MM.1S (cell line): ENCODE data around the gene GSTP1.
A peak's percentile ranks its signal among the peaks of the same experiment; 100 is the strongest.

Source experiments
- DNase-seq: peaks from one replicate; pipeline ENCODE4 v3.0.0-alpha.2; 2015
- H2AFZ ChIP-seq: fragments of 300-600 bp; sonication (generic); 2 replicates; pipeline ENCODE4 v1.6.0; 2016; ENCODE audit warnings: antibody characterized with exemption, low read length
- H3F3A ChIP-seq: fragments of 300-600 bp; sonication (generic); 2 replicates; pipeline ENCODE4 v1.6.1; 2016; ENCODE audit warnings: mild to moderate bottlenecking, antibody characterized with exemption, low read length, moderate library complexity, mixed read lengths; ENCODE audit not compliant: insufficient read depth
- H3K27ac ChIP-seq: fragments of 300-600 bp; sonication (generic); 2 replicates; pipeline ENCODE4 v1.5.1; 2016; ENCODE audit warnings: mild to moderate bottlenecking, low read length
- H3K27me3 ChIP-seq: fragments of 300-600 bp; sonication (generic); replicated peaks from 2 replicates; pipeline ENCODE4 v1.6.0; 2016; ENCODE audit warnings: low read length; ENCODE audit not compliant: insufficient read depth
- H3K36me3 ChIP-seq: fragments of 300-600 bp; sonication (generic); replicated peaks from 2 replicates; pipeline ENCODE4 v1.6.1; 2016; ENCODE audit warnings: mild to moderate bottlenecking, low read length, mixed read lengths; ENCODE audit not compliant: insufficient read depth
- H3K4me1 ChIP-seq: fragments of 300-600 bp; sonication (generic); 2 replicates; pipeline ENCODE4 v1.6.1; 2016; ENCODE audit warnings: low read length, mixed read lengths
- H3K4me2 ChIP-seq: fragments of 300-600 bp; sonication (generic); 2 replicates; pipeline ENCODE4 v1.6.0; 2016; ENCODE audit warnings: low read depth, low read length
- H3K4me3 ChIP-seq: fragments of 300-600 bp; sonication (generic); 2 replicates; pipeline ENCODE4 v1.5.1; 2016; ENCODE audit warnings: low read length, mixed read lengths
- H3K79me2 ChIP-seq: fragments of 300-600 bp; sonication (generic); 2 replicates; pipeline ENCODE4 v1.6.1; 2016; ENCODE audit warnings: mixed run types, low read length, mixed read lengths
- H3K9ac ChIP-seq: fragments of 300-600 bp; sonication (generic); 2 replicates; pipeline ENCODE4 v1.6.1; 2016; ENCODE audit warnings: low read length, mixed read lengths
- H3K9me2 ChIP-seq: fragments of 300-600 bp; sonication (generic); replicated peaks from 2 replicates; pipeline ENCODE4 v1.6.1; 2016; ENCODE audit warnings: mild to moderate bottlenecking, low read length, mixed read lengths; ENCODE audit not compliant: insufficient read depth
- H3K9me3 ChIP-seq: fragments of 300-600 bp; sonication (generic); replicated peaks from 2 replicates; pipeline ENCODE4 v1.6.1; 2016; ENCODE audit warnings: mild to moderate bottlenecking, low read length, mixed read lengths; ENCODE audit not compliant: insufficient read depth
- H4K20me1 ChIP-seq: fragments of 300-600 bp; sonication (generic); 2 replicates; pipeline ENCODE4 v1.6.1; 2016; ENCODE audit warnings: mild to moderate bottlenecking, low read length, moderate library complexity, mixed read lengths; ENCODE audit not compliant: insufficient read depth
- EZH2 ChIP-seq: fragments of 300-600 bp; sonication (generic); optimal IDR thresholded peaks from 2 replicates; pipeline ENCODE3; 2017; ENCODE audit warnings: low read depth, mild to moderate bottlenecking, antibody characterized with exemption, low read length, mixed read lengths
- EZH2phosphoT487 ChIP-seq: fragments of 300-600 bp; sonication (generic); IDR thresholded peaks from 2 replicates; pipeline ENCODE4 v1.6.1; 2018; ENCODE audit warnings: antibody characterized with exemption, low read length
- TF ChIP-seq, protein P1 (sequence below): fragments of 300-600 bp; sonication (generic); IDR thresholded peaks from 2 replicates; pipeline ENCODE4 v1.5.1; 2016; ENCODE audit warnings: antibody characterized with exemption, low read length, mixed read lengths

Gene GSTP1

DNA sequence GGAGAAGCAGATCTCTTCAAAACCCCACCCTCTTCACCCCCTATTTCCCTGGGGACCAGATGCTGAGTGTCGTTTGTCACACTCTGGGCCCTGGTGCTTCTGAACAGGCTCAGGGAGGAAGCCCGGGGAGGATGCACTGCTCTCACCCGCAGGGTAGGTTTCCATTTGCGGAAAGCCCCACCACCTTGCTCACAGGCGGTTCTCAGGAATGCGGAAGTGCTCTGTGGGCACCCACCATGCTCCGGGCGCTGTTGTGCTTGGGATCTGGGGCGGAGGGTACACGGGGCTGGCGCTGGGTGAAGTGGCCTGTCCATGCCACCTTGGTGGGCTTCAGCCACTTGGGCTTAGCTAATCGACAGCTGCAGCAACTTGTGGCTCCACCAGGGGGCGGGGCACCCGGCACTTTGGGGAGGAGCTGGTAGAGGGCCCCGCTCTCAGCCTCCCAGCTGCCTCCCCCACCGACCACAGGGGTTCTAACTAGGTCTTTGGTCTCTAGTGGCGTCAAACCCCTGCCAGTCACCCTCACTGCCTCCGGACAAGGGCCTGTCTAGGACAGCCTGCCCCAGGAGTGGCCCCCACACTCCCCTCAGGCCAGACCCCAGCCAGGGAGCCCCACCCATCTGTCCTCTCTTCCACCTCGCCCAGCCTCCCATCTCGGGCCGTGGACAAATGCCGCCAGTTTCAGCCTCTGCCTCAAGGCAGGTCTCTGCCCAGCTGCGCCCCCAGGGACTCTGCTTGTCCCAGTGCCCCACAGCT lies 30.5 kb downstream of the GSTP1 start:
- Histone ChIP-seq H3K4me2 (peak overlapping the region; percentile 85), H3K9me2 (no peaks in the 10 kb centered on the region), H3K27me3 (no peaks in the 10 kb centered on the region), H3K9ac (peak overlapping the region; percentile 71), H3K79me2 (peaks cover 9% of the 10 kb centered on the region; the same call in 1 of the 2 replicates), H3K9me3 (no peaks in the 10 kb centered on the region), H3K36me3 (no peaks in the 10 kb centered on the region; the same call in none of the 2 replicates), H2AFZ (peak overlapping the region; percentile 54), H3K4me3 (peak overlapping the region; percentile 51), H3F3A (peaks cover 16% of the 10 kb centered on the region), H4K20me1 (no peaks in the 10 kb centered on the region), H3K27ac (peak overlapping the region; percentile 85), H3K4me1 (peaks cover 24% of the 10 kb centered on the region)
- DNase-seq: peak; percentile 93
- TF ChIP-seq EZH2phosphoT487: no peak
- TF ChIP-seq, protein P1, sequence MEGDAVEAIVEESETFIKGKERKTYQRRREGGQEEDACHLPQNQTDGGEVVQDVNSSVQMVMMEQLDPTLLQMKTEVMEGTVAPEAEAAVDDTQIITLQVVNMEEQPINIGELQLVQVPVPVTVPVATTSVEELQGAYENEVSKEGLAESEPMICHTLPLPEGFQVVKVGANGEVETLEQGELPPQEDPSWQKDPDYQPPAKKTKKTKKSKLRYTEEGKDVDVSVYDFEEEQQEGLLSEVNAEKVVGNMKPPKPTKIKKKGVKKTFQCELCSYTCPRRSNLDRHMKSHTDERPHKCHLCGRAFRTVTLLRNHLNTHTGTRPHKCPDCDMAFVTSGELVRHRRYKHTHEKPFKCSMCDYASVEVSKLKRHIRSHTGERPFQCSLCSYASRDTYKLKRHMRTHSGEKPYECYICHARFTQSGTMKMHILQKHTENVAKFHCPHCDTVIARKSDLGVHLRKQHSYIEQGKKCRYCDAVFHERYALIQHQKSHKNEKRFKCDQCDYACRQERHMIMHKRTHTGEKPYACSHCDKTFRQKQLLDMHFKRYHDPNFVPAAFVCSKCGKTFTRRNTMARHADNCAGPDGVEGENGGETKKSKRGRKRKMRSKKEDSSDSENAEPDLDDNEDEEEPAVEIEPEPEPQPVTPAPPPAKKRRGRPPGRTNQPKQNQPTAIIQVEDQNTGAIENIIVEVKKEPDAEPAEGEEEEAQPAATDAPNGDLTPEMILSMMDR: peak; percentile 37
- TF ChIP-seq EZH2: no peak

DNA sequence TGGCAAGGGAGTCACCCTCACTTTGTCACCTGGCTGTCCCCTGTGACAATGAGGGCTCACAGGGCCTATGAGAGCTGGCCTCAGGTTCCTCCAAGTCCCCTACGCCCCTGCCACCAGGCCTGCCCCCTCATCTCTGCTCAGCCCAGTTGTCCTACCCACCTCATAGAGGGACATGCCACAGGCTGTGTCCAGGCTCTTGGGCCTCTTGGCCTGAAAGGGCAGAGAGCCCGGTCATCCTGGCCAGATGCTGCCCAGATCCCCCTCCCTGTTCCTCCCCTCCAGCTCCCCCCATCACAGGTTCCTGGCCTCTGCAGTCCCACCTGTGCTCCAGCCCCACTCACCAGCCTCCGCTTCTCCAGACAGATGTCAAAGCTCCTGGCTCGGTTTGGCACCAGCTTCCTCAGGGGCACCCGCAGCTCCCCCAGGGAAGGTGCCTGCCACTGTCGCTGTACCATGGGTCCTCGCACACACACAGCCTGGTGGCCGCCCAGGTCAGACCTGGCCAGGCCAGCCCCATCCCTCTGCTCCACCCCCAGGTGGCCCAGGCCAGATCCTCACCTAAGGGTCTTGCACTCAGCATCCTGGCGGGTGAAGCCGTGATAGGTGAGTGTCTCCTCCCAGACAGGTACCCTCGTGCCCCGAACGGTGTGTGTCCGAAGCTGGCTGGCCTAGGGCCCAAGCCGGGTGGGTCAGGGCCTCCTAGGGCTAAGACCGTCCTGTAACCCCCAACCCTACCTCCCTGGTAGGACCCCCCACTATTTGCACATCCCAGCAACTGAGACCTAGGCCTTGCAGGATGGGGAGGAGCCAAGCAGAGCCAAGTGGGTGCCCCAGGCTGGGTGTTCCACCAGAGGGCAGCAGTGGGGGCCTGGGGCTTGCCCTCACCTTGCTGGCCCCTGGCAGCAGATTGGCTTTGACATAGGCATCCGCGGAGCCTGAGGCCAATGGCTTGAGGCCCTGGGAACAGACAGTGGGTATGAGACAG lies 31.4 kb downstream of the GSTP1 start:
- Histone ChIP-seq H3K9ac (peak overlapping the region; percentile 71), H3F3A (peaks cover 16% of the 10 kb centered on the region), H3K36me3 (no peaks in the 10 kb centered on the region; the same call in none of the 2 replicates), H3K4me1 (peaks cover 24% of the 10 kb centered on the region), H3K4me3 (peak overlapping the region; percentile 51; the same call in 1 of the 2 replicates), H3K9me2 (no peaks in the 10 kb centered on the region), H2AFZ (peak overlapping the region; percentile 54; the same call in 1 of the 2 replicates), H3K4me2 (peak overlapping the region; percentile 85), H3K27me3 (no peaks in the 10 kb centered on the region), H4K20me1 (no peaks in the 10 kb centered on the region), H3K9me3 (no peaks in the 10 kb centered on the region), H3K27ac (peak overlapping the region; percentile 85; the same call in 1 of the 2 replicates), H3K79me2 (0 out of 2 replicates have a peak, but pooled peaks cover 4% of the 10 kb centered on the region)
- TF ChIP-seq EZH2phosphoT487: no peak
- TF ChIP-seq, protein P1: peak; percentile 62
- DNase-seq: peak; percentile 60

DNA sequence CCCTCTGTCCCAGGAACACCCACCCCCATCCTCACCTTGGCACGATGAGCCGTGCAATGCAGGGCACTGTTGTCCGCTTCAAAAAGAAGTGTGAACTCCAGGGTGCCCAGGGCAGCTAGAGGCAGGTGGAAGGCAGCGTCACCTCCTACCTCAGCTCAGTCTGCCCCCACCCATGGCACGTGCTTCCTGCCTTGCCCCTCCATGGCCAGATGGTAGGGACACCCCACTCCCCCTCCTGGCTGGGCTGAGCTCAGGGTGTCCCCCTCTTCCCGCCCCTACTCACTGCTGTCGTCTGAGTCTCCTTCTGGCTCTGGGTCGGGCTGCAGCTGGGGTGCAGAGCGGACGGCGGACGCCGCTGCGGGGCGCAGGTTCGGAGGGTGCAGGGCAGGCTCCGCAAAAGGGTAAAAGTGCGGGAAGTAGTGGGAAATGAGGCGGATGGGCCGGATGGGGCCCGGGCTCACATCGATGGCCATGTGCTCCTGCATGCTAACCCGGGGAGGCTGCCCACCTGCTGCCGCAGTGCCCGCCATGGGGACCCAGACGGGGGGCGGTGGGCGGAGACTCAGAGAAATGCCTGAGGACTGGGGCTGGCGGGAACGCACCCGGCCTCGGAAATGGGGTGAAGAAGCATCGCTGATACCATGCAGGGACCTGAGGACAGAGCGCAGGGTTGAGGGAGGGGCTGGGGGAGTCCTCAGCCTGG lies 32.3 kb downstream of the GSTP1 start:
- Histone ChIP-seq H3K27ac (no peak overlapping the region), H3K79me2 (0 out of 2 replicates have a peak, but pooled peaks cover under 1% of the 10 kb centered on the region), H3K4me3 (no peak overlapping the region), H3K4me1 (peaks cover 24% of the 10 kb centered on the region), H3K9me2 (no peaks in the 10 kb centered on the region), H2AFZ (no peak overlapping the region), H3K9me3 (no peaks in the 10 kb centered on the region), H3F3A (peaks cover 16% of the 10 kb centered on the region), H3K27me3 (no peaks in the 10 kb centered on the region), H3K4me2 (no peak overlapping the region), H3K36me3 (no peaks in the 10 kb centered on the region; the same call in 1 of the 2 replicates), H4K20me1 (no peaks in the 10 kb centered on the region), H3K9ac (no peak overlapping the region)
- TF ChIP-seq EZH2phosphoT487 (no peak), EZH2 (no peak)
- TF ChIP-seq, protein P1: no peak
- DNase-seq: no peak
